GM18520 (cell line): ENCODE data around the gene ARHGDIA.
"Not testable (repeated sequence)": the region's sequence is repeated elsewhere in the genome, so short reads cannot be mapped to it uniquely, and the experiment has no call there.

Source experiments
- ATAC-seq: cut with Tn5 transposase; IDR thresholded peaks from one replicate; pipeline ENCODE4 v1.9.1; 2021; ENCODE audit not compliant: unreplicated experiment

The ARHGDIA gene

GRCh38 chr17:81844887-81845286, 26.2 kb downstream of the ARHGDIA start:
- ATAC-seq: no peak

- no peak for ATAC-seq
These were observed 26.7 kb downstream of the ARHGDIA start for GRCh38 chr17:81844327-81844851.

- no peak for ATAC-seq
These were observed 27.3 kb downstream of the ARHGDIA start for GRCh38 chr17:81843713-81844326.

GRCh38 chr17:81842725-81843504, 28.2 kb downstream of the ARHGDIA start:
- no peak for ATAC-seq

GRCh38 chr17:81842378-81842724, 28.8 kb downstream of the ARHGDIA start:
- ATAC-seq: no peak

- no peak for ATAC-seq
These were observed 29.3 kb downstream of the ARHGDIA start for GRCh38 chr17:81841866-81842265.

GRCh38 chr17:81840826-81841778, 30.0 kb downstream of the ARHGDIA start:
- ATAC-seq: no peak

GRCh38 chr17:81840059-81840458, 31.1 kb downstream of the ARHGDIA start:
- ATAC-seq: not testable (repeated sequence)

- ATAC-seq: no peak
These were observed 31.8 kb downstream of the ARHGDIA start for GRCh38 chr17:81839301-81839700.

GRCh38 chr17:81838753-81839255, 32.3 kb downstream of the ARHGDIA start:
- ATAC-seq: no peak

- ATAC-seq: no peak
These were observed 33.5 kb downstream of the ARHGDIA start for GRCh38 chr17:81837641-81838040.

- ATAC-seq: no peak
These were observed 36.3 kb downstream of the ARHGDIA start, which contains the start of gene PPP1R27 for GRCh38 chr17:81834831-81835267. PPP1R27 (minus strand) TSS chr17:81835050; CDS start chr17:81834953, 97 bp downstream.

GRCh38 chr17:81833921-81834830, 37.0 kb downstream of the ARHGDIA start:
- ATAC-seq: no peak

GRCh38 chr17:81833160-81833920, 37.8 kb downstream of the ARHGDIA start, which contains the start of gene MCRIP1:
MCRIP1 (minus strand) TSS chr17:81833291; CDS start chr17:81824506, 8,785 bp downstream.
- ATAC-seq: peak; percentile 1

GRCh38 chr17:81832608-81833159, 38.5 kb downstream of the ARHGDIA start:
- ATAC-seq: peak; percentile 72

- ATAC-seq: peak; percentile 9
These were observed 39.1 kb downstream of the ARHGDIA start for GRCh38 chr17:81831957-81832607.

GRCh38 chr17:81831563-81831956, 39.6 kb downstream of the ARHGDIA start:
- no peak for ATAC-seq

- no peak for ATAC-seq
These were observed 41.3 kb downstream of the ARHGDIA start for GRCh38 chr17:81829858-81830257.
